Small intestine (tissue), 7 donors: ENCODE results near the gene PDE6G. TPM values are rescaled to one million over a fixed set of nuclear protein-coding genes. Genes with fewer than 3 reads are reported as not detected.

Experiments used
- DNase-seq, 2 donors: peaks; one replicate each; pipeline versions ENCODE4 v3.0.0 to v3.0.0-alpha.2; 2013
- FAIRE-seq: peaks from 2 replicates; lab custom pipeline; 2012; peaks lifted over from hg19 to GRCh38; lab: Jason Lieb, UNC
- H3K27ac ChIP-seq, 3 donors: one replicate each; pipeline ENCODE4 v1.5.1; 2013; ENCODE audit warnings: low read length in 2 of 3, mild to moderate bottlenecking in 2 of 3, control low read depth in 1 of 3, inconsistent platforms in 1 of 3, low read depth in 1 of 3, moderate library complexity in 1 of 3
- H3K27me3 ChIP-seq, 3 donors: one replicate each; pipeline ENCODE4 v1.6.1; 2013; ENCODE audit warnings: low read length in 3 of 3, inconsistent platforms in 1 of 3; ENCODE audit not compliant: control insufficient read depth in 3 of 3, insufficient read depth in 3 of 3
- H3K36me3 ChIP-seq, 3 donors: one replicate each; pipeline ENCODE4 v1.6.1; 2013; ENCODE audit warnings: low read length in 3 of 3, inconsistent platforms in 1 of 3, low read depth in 1 of 3, mild to moderate bottlenecking in 1 of 3, moderate library complexity in 1 of 3; ENCODE audit not compliant: control insufficient read depth in 3 of 3, insufficient read depth in 2 of 3
- H3K4me1 ChIP-seq, 3 donors: one replicate each; pipeline ENCODE4 v1.6.1; 2013; ENCODE audit warnings: low read length in 2 of 3, inconsistent platforms in 1 of 3, low read depth in 1 of 3, mild to moderate bottlenecking in 1 of 3, moderate library complexity in 1 of 3; ENCODE audit not compliant: control insufficient read depth in 3 of 3, insufficient read depth in 2 of 3
- H3K4me3 ChIP-seq, 3 donors: one replicate each; pipeline ENCODE4 v1.5.1; 2013; ENCODE audit warnings: low read length in 3 of 3, control low read depth in 1 of 3, inconsistent platforms in 1 of 3, low read depth in 1 of 3, mild to moderate bottlenecking in 1 of 3, moderate library complexity in 1 of 3
- H3K9me3 ChIP-seq, 2 donors: one replicate each; pipeline ENCODE4 v1.6.1; 2013; ENCODE audit warnings: low read depth in 1 of 2, low read length in 1 of 2; ENCODE audit not compliant: control insufficient read depth in 2 of 2, insufficient read depth in 1 of 2
- WGBS, 3 donors: extraction: QIAGEN DNeasy Blood & Tissue Kit; methylation state at CpG; one replicate each; pipeline ENCODE4 v1.1.7; 2013; 5-methylcytosine and 5-hydroxymethylcytosine counted together
- polyA plus RNA-seq, 4 donors: library from polyadenylated mRNA; stranded (reverse) in 3 of 4; unstranded in 1 of 4; fragments of 200-250 nt in 3 of 4; fragments of 120-200 nt in 1 of 4; gene quantifications; one replicate each; pipeline versions ENCODE4 v1.2.1 to v1.2.3, GENCODE V29; 2013
- donor health status: healthy with polysubstance abuse.
- donor health status: control.
- donor health status: control.
- donor health status: Bipolar disorder and iron deficiency.
- donor health status: healthy.

The PDE6G gene
- polyA plus RNA-seq, 4 donors = 1.4 to 7.8 (median 2.8) TPM; not detected in 1

DNA sequence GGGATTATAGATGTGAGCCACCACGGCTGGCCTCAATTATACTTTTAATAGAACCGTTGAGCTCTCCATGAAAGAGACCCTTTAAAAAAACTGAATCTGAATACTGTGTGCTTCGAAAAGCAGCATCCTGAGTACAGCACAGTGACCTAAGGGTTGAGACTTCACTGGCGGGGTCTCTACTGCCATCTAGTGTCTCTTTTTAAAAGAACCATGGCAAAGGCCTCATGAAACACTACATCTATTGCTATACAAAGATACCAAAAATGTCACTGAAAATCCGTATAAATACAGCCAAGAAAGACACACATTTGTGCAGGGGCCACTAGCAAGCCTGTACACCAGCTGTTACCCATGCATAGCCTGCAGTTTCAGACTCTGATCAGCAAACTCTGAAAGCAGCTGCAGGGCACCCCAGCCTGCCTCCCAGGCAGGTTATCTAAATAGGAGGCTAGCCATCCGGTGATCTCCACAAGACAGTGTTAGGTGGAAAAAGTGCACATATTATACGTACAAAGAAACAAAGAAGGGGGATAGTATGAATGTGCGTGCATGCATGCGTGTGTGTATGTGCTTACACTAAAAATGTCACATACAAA is 54.7 kb downstream of the PDE6G start:
- H3K4me1 ChIP-seq = no peaks in the 10 kb centered on the region
- H3K27ac ChIP-seq = no peak overlapping the region
- no peak for FAIRE-seq
- 38 to 42% (median 39%) methylated on average over 9 of the region's 9 CpGs for WGBS, 3 donors
- H3K4me3 ChIP-seq = no peak overlapping the region
- H3K27me3 ChIP-seq = no peaks in the 10 kb centered on the region
- no peaks in the 10 kb centered on the region for H3K9me3 ChIP-seq
- H3K36me3 ChIP-seq = peaks cover 13 to 86% (median 19%) of the 10 kb centered on the region in 3 donors
- DNase-seq = peak; percentile 75 to 76

Other genes with a start within 250 kb of the PDE6G start
- gene ACTG1, start 143.7 kb downstream of the PDE6G start, polyA plus RNA-seq = 1,000 to 10,000 TPM; 1,318 to 3,459 (median 1,787) TPM
- 1 to 10 TPM in 2 of 4 donors, not detected in 2; 1.2 to 1.3 TPM for gene FSCN2, start 128.2 kb downstream of the PDE6G start, polyA plus RNA-seq
- 10 to 100 TPM; 23.7 to 30.2 (median 26.9) TPM for gene FAAP100, start 104.2 kb downstream of the PDE6G start, polyA plus RNA-seq
- gene NPLOC4, start 19.4 kb downstream of the PDE6G start, polyA plus RNA-seq = 10 to 100 TPM; 33.0 to 45.0 (median 34.1) TPM
- 1 to 10 TPM in 1 of 4 donors, under 1 TPM in 1, not detected in 2; 0.40 to 1.1 TPM for gene TSPAN10, start 19.3 kb downstream of the PDE6G start, polyA plus RNA-seq
- gene OXLD1, start 10.1 kb upstream of the PDE6G start, polyA plus RNA-seq = 10 to 100 TPM; 22.1 to 76.0 (median 65.2) TPM
- 10 to 100 TPM; 18.1 to 89.2 (median 21.7) TPM for gene CCDC137, start 10.2 kb upstream of the PDE6G start, polyA plus RNA-seq
- 10 to 100 TPM; 34.1 to 76.9 (median 51.4) TPM for gene ARL16, start 27.3 kb upstream of the PDE6G start, polyA plus RNA-seq
- 100 to 1,000 TPM in 2 of 4 donors, 10 to 100 TPM in 2; 78.8 to 284 (median 134) TPM for gene HGS, start 27.5 kb upstream of the PDE6G start, polyA plus RNA-seq
- gene MRPL12, start 46.8 kb upstream of the PDE6G start, polyA plus RNA-seq = 100 to 1,000 TPM in 3 of 4 donors, 10 to 100 TPM in 1; 46.3 to 258 (median 170) TPM
- 10 to 100 TPM; 40.3 to 79.1 (median 57.3) TPM for gene SLC25A10, start 55.7 kb upstream of the PDE6G start, polyA plus RNA-seq
- gene GCGR, start 147.6 kb upstream of the PDE6G start, polyA plus RNA-seq = 1 to 10 TPM in 3 of 4 donors, under 1 TPM in 1; 0.27 to 2.2 (median 1.7) TPM
- gene MCRIP1, start 176.7 kb upstream of the PDE6G start, polyA plus RNA-seq = 10 to 100 TPM; 19.5 to 87.6 (median 48.5) TPM
- 1 to 10 TPM in 1 of 4 donors, under 1 TPM in 2, not detected in 1; 0.12 to 2.5 (median 0.49) TPM for gene PPP1R27, start 178.5 kb upstream of the PDE6G start, polyA plus RNA-seq
- 1,000 to 10,000 TPM in 3 of 4 donors, 100 to 1,000 TPM in 1; 792 to 1,191 (median 1,005) TPM for gene P4HB, start 204.0 kb upstream of the PDE6G start, polyA plus RNA-seq
- gene ARHGDIA, start 214.8 kb upstream of the PDE6G start, polyA plus RNA-seq = 100 to 1,000 TPM; 190 to 411 (median 341) TPM
- 10 to 100 TPM; 22.8 to 86.7 (median 38.6) TPM for gene ALYREF, start 235.0 kb upstream of the PDE6G start, polyA plus RNA-seq
- 100 to 1,000 TPM in 3 of 4 donors, 10 to 100 TPM in 1; 75.8 to 240 (median 187) TPM for gene ANAPC11, start 235.2 kb upstream of the PDE6G start, polyA plus RNA-seq
- gene NPB, start 245.7 kb upstream of the PDE6G start, polyA plus RNA-seq = 1 to 10 TPM in 1 of 4 donors, under 1 TPM in 3; 0.21 to 1.8 (median 0.59) TPM